HEK293 (cell line): ENCODE data around the gene QPCTL.

Source experiments
- AEBP2 ChIP-seq: fragments of 450-650 bp; formaldehyde crosslinking; IDR thresholded peaks from 2 replicates; pipeline ENCODE4 v1.5.1; 2016; ENCODE audit warnings: missing biosample characterization, missing genetic modification characterization, borderline replicate concordance
- ATF2 ChIP-seq: fragments of 450-650 bp; formaldehyde crosslinking; IDR thresholded peaks from 2 replicates; pipeline ENCODE4 v1.5.1; 2016; ENCODE audit warnings: missing biosample characterization, missing genetic modification characterization, low read depth
- GLIS1 ChIP-seq: fragments of 450-650 bp; formaldehyde crosslinking; IDR thresholded peaks from 2 replicates; pipeline ENCODE4 v1.5.1; 2016; ENCODE audit warnings: missing biosample characterization, missing genetic modification characterization
- OVOL3 ChIP-seq: fragments of 450-650 bp; formaldehyde crosslinking; IDR thresholded peaks from 2 replicates; pipeline ENCODE4 v1.5.1; 2016; ENCODE audit warnings: missing biosample characterization, missing genetic modification characterization
- PBX3 ChIP-seq: sonication (generic); formaldehyde crosslinking; IDR thresholded peaks from 2 replicates; pipeline ENCODE4 v1.8.1; 2022; ENCODE audit warnings: mild to moderate bottlenecking, moderate library complexity, missing genetic modification reagents
- PRDM10 ChIP-seq: fragments of 450-650 bp; formaldehyde crosslinking; IDR thresholded peaks from 2 replicates; pipeline ENCODE4 v1.5.1; 2016; ENCODE audit warnings: missing biosample characterization, missing genetic modification characterization
- SALL2 ChIP-seq: fragments of 450-650 bp; formaldehyde crosslinking; IDR thresholded peaks from 2 replicates; pipeline ENCODE4 v1.5.0; 2017; ENCODE audit warnings: missing biosample characterization, mild to moderate bottlenecking, missing genetic modification characterization, borderline replicate concordance
- SCRT2 ChIP-seq: fragments of 450-650 bp; formaldehyde crosslinking; IDR thresholded peaks from 2 replicates; pipeline ENCODE4 v1.5.1; 2016; ENCODE audit warnings: missing biosample characterization, missing genetic modification characterization
- ZBTB26 ChIP-seq: fragments of 450-650 bp; formaldehyde crosslinking; optimal IDR thresholded peaks from 2 replicates; pipeline ENCODE3; 2016; ENCODE audit warnings: missing biosample characterization, mild to moderate bottlenecking, missing genetic modification characterization
- ZNF112 ChIP-seq: fragments of 450-650 bp; formaldehyde crosslinking; IDR thresholded peaks from 2 replicates; pipeline ENCODE4 v1.5.0; 2017; ENCODE audit warnings: missing biosample characterization, missing genetic modification characterization
- ZNF155 ChIP-seq: fragments of 450-650 bp; formaldehyde crosslinking; IDR thresholded peaks from 2 replicates; pipeline ENCODE4 v1.5.1; 2016; ENCODE audit warnings: missing biosample characterization, missing genetic modification characterization
- ZNF175 ChIP-seq: fragments of 450-650 bp; formaldehyde crosslinking; IDR thresholded peaks from 2 replicates; pipeline ENCODE4 v1.5.1; 2016; ENCODE audit warnings: missing biosample characterization, missing genetic modification characterization
- ZNF214 ChIP-seq: fragments of 450-650 bp; formaldehyde crosslinking; IDR thresholded peaks from 2 replicates; pipeline ENCODE4 v1.5.1; 2017; ENCODE audit warnings: missing biosample characterization, mild to moderate bottlenecking, missing genetic modification characterization, borderline replicate concordance
- ZNF24 ChIP-seq: fragments of 450-650 bp; formaldehyde crosslinking; IDR thresholded peaks from 2 replicates; pipeline ENCODE4 v1.5.1; 2016; ENCODE audit warnings: missing biosample characterization, missing genetic modification characterization
- ZNF266 ChIP-seq: fragments of 450-650 bp; formaldehyde crosslinking; IDR thresholded peaks from 2 replicates; pipeline ENCODE4 v1.5.1; 2016; ENCODE audit warnings: missing biosample characterization, missing genetic modification characterization, low read depth
- ZNF280C ChIP-seq: fragments of 450-650 bp; formaldehyde crosslinking; IDR thresholded peaks from 2 replicates; pipeline ENCODE4 v1.5.1; 2016; ENCODE audit warnings: missing biosample characterization, missing genetic modification characterization
- ZNF341 ChIP-seq: fragments of 450-650 bp; formaldehyde crosslinking; IDR thresholded peaks from 2 replicates; pipeline ENCODE4; 2016; ENCODE audit warnings: low read depth, missing biosample characterization, missing genetic modification characterization
- ZNF473 ChIP-seq: fragments of 450-650 bp; formaldehyde crosslinking; IDR thresholded peaks from 2 replicates; pipeline ENCODE4 v1.5.1; 2017; ENCODE audit warnings: missing biosample characterization, missing genetic modification characterization
- ZNF521 ChIP-seq: fragments of 450-650 bp; formaldehyde crosslinking; IDR thresholded peaks from 2 replicates; pipeline ENCODE4 v1.5.1; 2017; ENCODE audit warnings: missing biosample characterization, mild to moderate bottlenecking, missing genetic modification characterization
- ZNF529 ChIP-seq: fragments of 450-650 bp; formaldehyde crosslinking; IDR thresholded peaks from 2 replicates; pipeline ENCODE4 v1.5.1; 2017; ENCODE audit warnings: missing genetic modification characterization, missing biosample characterization; ENCODE audit not compliant: insufficient replicate concordance
- ZNF544 ChIP-seq: fragments of 450-650 bp; formaldehyde crosslinking; IDR thresholded peaks from 2 replicates; pipeline ENCODE4 v1.5.0; 2017; ENCODE audit warnings: missing biosample characterization, missing genetic modification characterization
- ZNF561 ChIP-seq: fragments of 450-650 bp; IDR thresholded peaks from 2 replicates; pipeline ENCODE4 v1.5.1; 2018; ENCODE audit warnings: missing biosample characterization, missing genetic modification characterization, borderline replicate concordance
- ZNF629 ChIP-seq: fragments of 450-650 bp; formaldehyde crosslinking; IDR thresholded peaks from 2 replicates; pipeline ENCODE4 v1.5.1; 2017; ENCODE audit warnings: missing biosample characterization, missing genetic modification characterization
- ZNF677 ChIP-seq: fragments of 450-650 bp; IDR thresholded peaks from 2 replicates; pipeline ENCODE4 v1.5.0; 2018; ENCODE audit warnings: missing biosample characterization, mild to moderate bottlenecking, missing genetic modification characterization, moderate library complexity
- ZNF707 ChIP-seq: fragments of 450-650 bp; formaldehyde crosslinking; IDR thresholded peaks from 2 replicates; pipeline ENCODE4 v1.5.1; 2016; ENCODE audit warnings: missing biosample characterization, missing genetic modification characterization
- ZNF776 ChIP-seq: fragments of 450-650 bp; formaldehyde crosslinking; IDR thresholded peaks from 2 replicates; pipeline ENCODE4 v1.5.0; 2017; ENCODE audit warnings: missing biosample characterization, missing genetic modification characterization, borderline replicate concordance
- ZNF792 ChIP-seq: fragments of 450-650 bp; formaldehyde crosslinking; IDR thresholded peaks from 2 replicates; pipeline ENCODE4 v1.5.1; 2016; ENCODE audit warnings: missing biosample characterization, missing genetic modification characterization
- ZNF830 ChIP-seq: fragments of 450-650 bp; IDR thresholded peaks from 2 replicates; pipeline ENCODE4 v1.5.0; 2018; ENCODE audit warnings: missing biosample characterization, missing genetic modification characterization, low read depth, mild to moderate bottlenecking, moderate library complexity

QPCTL gene

GRCh38 chr19:45730368-45731288, 38.2 kb downstream of the QPCTL start, which contains the start of gene FBXO46 (continued):
- peak; percentile 84 for TF ChIP-seq GLIS1 (tag by site-specific recombination)
- peak; percentile 78 for TF ChIP-seq ZBTB26
- no peak for TF ChIP-seq ZNF155
- no peak for TF ChIP-seq ATF2
- TF ChIP-seq ZNF629: peak; percentile 46
- TF ChIP-seq PBX3 (CRISPR knock-in tag): no peak
- peak; percentile 46; the same call in 1 of the 2 replicates for TF ChIP-seq ZNF561 (tag by site-specific recombination)
- TF ChIP-seq SCRT2: no peak
- no peak for TF ChIP-seq ZNF112 (tag by site-specific recombination)
- no peak for TF ChIP-seq ZNF529 (tag by site-specific recombination)
- no peak for TF ChIP-seq ZNF707 (tag by site-specific recombination)
- TF ChIP-seq PRDM10 (tag by site-specific recombination): peak; percentile 77
- TF ChIP-seq ZNF521 (tag by site-specific recombination): no peak
- TF ChIP-seq ZNF776: no peak
- TF ChIP-seq ZNF266 (tag by site-specific recombination): no peak
- no peak for TF ChIP-seq AEBP2
- no peak for TF ChIP-seq ZNF24 (tag by site-specific recombination)
- no peak for TF ChIP-seq ZNF544
- TF ChIP-seq SALL2 (tag by site-specific recombination): no peak
- no peak for TF ChIP-seq ZNF175
- TF ChIP-seq ZNF280C: no peak
- peak; percentile 36; the same call in 1 of the 2 replicates for TF ChIP-seq ZNF341
- no peak; the same call in 1 of the 2 replicates for TF ChIP-seq OVOL3
- TF ChIP-seq ZNF792 (tag by site-specific recombination): no peak
- no peak for TF ChIP-seq ZNF830
- TF ChIP-seq ZNF677 (tag by site-specific recombination): no peak
- TF ChIP-seq ZNF214 (tag by site-specific recombination): no peak
- no peak for TF ChIP-seq ZNF473 (tag by site-specific recombination)
